Chondrocyte (in vitro differentiated cells): ENCODE data around the gene SDF4. TPM values are rescaled to one million over a fixed set of nuclear protein-coding genes. Genes with fewer than 3 reads are reported as not detected.

Experiments
- DNase-seq: peaks from one replicate; pipeline ENCODE4 v3.0.0; 2021; ENCODE audit warnings: mixed read lengths, low spot score
- H3K27ac Mint-ChIP-seq: one replicate; pipeline ENCODE4 v1.8.0; 2021; ENCODE audit warnings: mild to moderate bottlenecking, moderate library complexity, mixed read lengths; ENCODE audit not compliant: unreplicated experiment
- H3K27me3 Mint-ChIP-seq: 2 replicates; pipeline ENCODE4 v1.8.0; 2021; ENCODE audit warnings: low read depth, mixed read lengths
- H3K36me3 Mint-ChIP-seq: 2 replicates; pipeline ENCODE4 v1.8.0; 2021; ENCODE audit warnings: low read depth, mixed read lengths
- H3K4me1 Mint-ChIP-seq: 2 replicates; pipeline ENCODE4 v1.8.0; 2021; ENCODE audit warnings: low read depth, mild to moderate bottlenecking, mixed read lengths
- H3K4me3 Mint-ChIP-seq: one replicate; pipeline ENCODE4 v1.8.0; 2021; ENCODE audit warnings: mild to moderate bottlenecking, moderate library complexity, mixed read lengths; ENCODE audit not compliant: unreplicated experiment
- H3K9me3 Mint-ChIP-seq: 2 replicates; pipeline ENCODE4 v1.8.0; 2021; ENCODE audit warnings: low read depth, mixed read lengths
- CTCF ChIP-seq: fragments of 200-600 bp; sonication (generic); IDR thresholded peaks from 2 replicates; pipeline ENCODE4 v1.5.0; 2021; ENCODE audit warnings: antibody characterized with exemption, mild to moderate bottlenecking, moderate library complexity
- total RNA-seq: library from RNA; stranded (reverse); gene quantifications from 3 replicates; pipeline ENCODE4 v1.2.1, GENCODE V29; 2021

SDF4 gene
- total RNA-seq, 1 donor from 2014 or later = 164 TPM

GRCh38 chr1:1223321-1223720 lies 8.5 kb downstream of the SDF4 start:
- Mint-ChIP-seq H3K27ac (no peak overlapping the region), H3K9me3 (no peaks in the 10 kb centered on the region), H3K4me1 (no peaks in the 10 kb centered on the region), H3K4me3 (no peak overlapping the region), H3K27me3 (no peaks in the 10 kb centered on the region), H3K36me3 (peaks cover 26% of the 10 kb centered on the region)
- DNase-seq = no peak
- TF ChIP-seq CTCF = no peak

- Mint-ChIP-seq H3K27ac (no peak overlapping the region), H3K4me1 (no peaks in the 10 kb centered on the region), H3K9me3 (no peaks in the 10 kb centered on the region), H3K4me3 (no peak overlapping the region), H3K36me3 (peaks cover 26% of the 10 kb centered on the region), H3K27me3 (no peaks in the 10 kb centered on the region)
- no peak for TF ChIP-seq CTCF
- no peak for DNase-seq
These were observed 9.1 kb downstream of the SDF4 start for GRCh38 chr1:1222575-1223225.

- Mint-ChIP-seq H3K9me3 (no peaks in the 10 kb centered on the region), H3K4me3 (no peak overlapping the region), H3K36me3 (peaks cover 26% of the 10 kb centered on the region), H3K4me1 (no peaks in the 10 kb centered on the region), H3K27me3 (no peaks in the 10 kb centered on the region), H3K27ac (no peak overlapping the region)
- TF ChIP-seq CTCF = no peak
- no peak for DNase-seq
These were observed 9.8 kb downstream of the SDF4 start for GRCh38 chr1:1221887-1222574.

GRCh38 chr1:1220197-1220596 lies 11.6 kb downstream of the SDF4 start:
- TF ChIP-seq CTCF = no peak
- Mint-ChIP-seq H3K27ac (no peak overlapping the region), H3K27me3 (no peaks in the 10 kb centered on the region), H3K4me3 (no peak overlapping the region), H3K9me3 (no peaks in the 10 kb centered on the region), H3K4me1 (no peaks in the 10 kb centered on the region), H3K36me3 (peaks cover 23% of the 10 kb centered on the region)
- DNase-seq = no peak

- no peak for TF ChIP-seq CTCF
- Mint-ChIP-seq H3K27me3 (no peaks in the 10 kb centered on the region), H3K4me1 (no peaks in the 10 kb centered on the region), H3K4me3 (no peak overlapping the region), H3K9me3 (no peaks in the 10 kb centered on the region), H3K27ac (no peak overlapping the region), H3K36me3 (peaks cover 23% of the 10 kb centered on the region)
- DNase-seq = no peak
These were observed 12.5 kb downstream of the SDF4 start for GRCh38 chr1:1219341-1219740.
